Esophagus muscularis mucosa (tissue), 4 donors: ENCODE data around the gene PMEL.

ENCODE experiments used
- EP300 ChIP-seq: sonication (generic); formaldehyde crosslinking; IDR thresholded peaks from one replicate; pipeline ENCODE4 v1.6.1; 2017; ENCODE audit warnings: antibody characterized with exemption
- POLR2AphosphoS5 ChIP-seq, 2 donors: sonication (generic); formaldehyde crosslinking; IDR thresholded peaks; one replicate each; pipeline ENCODE4 v1.6.1; 2017; ENCODE audit warnings: antibody characterized with exemption in 2 of 2
- TF ChIP-seq, protein P1 (sequence below), 3 experiments: fragments of 200-600 bp in 2 of 3; fragments of 450-650 bp in 1 of 3; sonication (generic) in 2 of 3; IDR thresholded peaks; one replicate each; pipeline ENCODE4 v1.5.1; 2017 to 2019; ENCODE audit warnings: antibody characterized with exemption in 3 of 3, mild to moderate bottlenecking in 2 of 3, moderate library complexity in 1 of 3

DNA sequence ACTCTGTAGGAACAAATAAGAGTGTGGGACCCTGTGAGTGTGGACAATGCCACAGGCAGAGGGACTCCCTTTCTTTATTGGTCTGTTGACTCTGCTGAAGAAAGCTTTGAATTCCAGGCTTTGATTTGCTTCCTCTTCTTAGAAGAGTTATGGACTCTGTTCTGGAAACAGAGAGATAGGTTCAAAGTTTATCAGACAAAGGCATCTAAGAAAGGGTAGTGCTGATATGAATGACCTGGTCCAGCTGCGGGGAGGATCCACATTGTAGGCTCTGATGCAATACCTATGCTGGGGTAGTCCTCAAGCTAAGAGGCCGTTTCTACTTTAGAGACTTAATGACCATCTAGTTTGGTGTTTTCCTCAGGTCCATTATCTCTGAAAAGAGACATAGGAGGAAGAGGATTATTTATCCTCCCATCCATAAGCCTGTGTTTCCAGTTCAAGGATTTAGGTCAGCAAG, 44.3 kb upstream of the PMEL start:
- TF ChIP-seq, protein P1, sequence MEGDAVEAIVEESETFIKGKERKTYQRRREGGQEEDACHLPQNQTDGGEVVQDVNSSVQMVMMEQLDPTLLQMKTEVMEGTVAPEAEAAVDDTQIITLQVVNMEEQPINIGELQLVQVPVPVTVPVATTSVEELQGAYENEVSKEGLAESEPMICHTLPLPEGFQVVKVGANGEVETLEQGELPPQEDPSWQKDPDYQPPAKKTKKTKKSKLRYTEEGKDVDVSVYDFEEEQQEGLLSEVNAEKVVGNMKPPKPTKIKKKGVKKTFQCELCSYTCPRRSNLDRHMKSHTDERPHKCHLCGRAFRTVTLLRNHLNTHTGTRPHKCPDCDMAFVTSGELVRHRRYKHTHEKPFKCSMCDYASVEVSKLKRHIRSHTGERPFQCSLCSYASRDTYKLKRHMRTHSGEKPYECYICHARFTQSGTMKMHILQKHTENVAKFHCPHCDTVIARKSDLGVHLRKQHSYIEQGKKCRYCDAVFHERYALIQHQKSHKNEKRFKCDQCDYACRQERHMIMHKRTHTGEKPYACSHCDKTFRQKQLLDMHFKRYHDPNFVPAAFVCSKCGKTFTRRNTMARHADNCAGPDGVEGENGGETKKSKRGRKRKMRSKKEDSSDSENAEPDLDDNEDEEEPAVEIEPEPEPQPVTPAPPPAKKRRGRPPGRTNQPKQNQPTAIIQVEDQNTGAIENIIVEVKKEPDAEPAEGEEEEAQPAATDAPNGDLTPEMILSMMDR (IDR thresholded peaks at IDR 0.05): no peak
- TF ChIP-seq EP300 (no peak), POLR2AphosphoS5 (IDR thresholded peaks at IDR 0.05) (no peak)
